Stimulated activated naive CD8-positive, alpha-beta T cell treated with anti-CD3 and anti-CD28 coated beads, Interleukin-15, Interleukin-2, amounts not matched to agents 100 ng/mL and 50 ng/mL, for 24 hours (primary cell): ENCODE results near the gene ZBTB7C.
"Not testable (repeated sequence)": the region's sequence is repeated elsewhere in the genome, so short reads cannot be mapped to it uniquely, and the experiment has no call there.

Experiments
- H3K27ac Mint-ChIP-seq: one replicate; pipeline ENCODE4 v1.8.0; 2021; ENCODE audit warnings: mild to moderate bottlenecking, mixed read lengths
- H3K27me3 Mint-ChIP-seq: one replicate; pipeline ENCODE4 v1.8.0; 2021; ENCODE audit warnings: mixed read lengths
- H3K36me3 Mint-ChIP-seq: one replicate; pipeline ENCODE4 v1.8.0; 2021; ENCODE audit warnings: low read depth, mixed read lengths
- H3K4me1 Mint-ChIP-seq: one replicate; pipeline ENCODE4 v1.8.0; 2021; ENCODE audit warnings: low read depth, mixed read lengths
- H3K4me3 Mint-ChIP-seq: one replicate; pipeline ENCODE4 v1.8.0; 2021; ENCODE audit warnings: mild to moderate bottlenecking, mixed read lengths
- H3K9me3 Mint-ChIP-seq: one replicate; pipeline ENCODE4 v1.8.0; 2021; ENCODE audit warnings: mixed read lengths

Gene ZBTB7C

DNA sequence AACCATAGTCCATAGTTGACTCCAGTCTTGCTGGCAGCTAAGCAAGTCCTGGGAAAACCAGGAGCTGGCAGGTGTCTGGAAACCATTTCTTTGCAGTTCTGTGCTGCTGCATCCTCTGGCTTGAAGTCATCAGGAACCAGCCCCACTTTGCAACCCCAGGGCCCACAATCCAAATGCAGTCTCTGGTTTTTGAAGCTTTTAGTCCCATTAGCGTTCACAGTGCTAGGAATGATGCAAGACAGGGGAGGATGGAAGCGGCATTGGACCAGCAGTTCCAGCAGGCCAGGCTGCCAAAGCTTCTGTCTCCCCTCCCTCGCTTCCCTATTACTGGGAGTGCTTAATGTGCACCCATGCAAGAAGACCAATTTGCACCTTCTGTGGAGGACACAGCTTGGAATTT lies 106.4 kb downstream of the ZBTB7C start:
- H3K27ac Mint-ChIP-seq: no peak overlapping the region
- peaks cover 4% of the 10 kb centered on the region for H3K4me1 Mint-ChIP-seq
- peaks cover 5% of the 10 kb centered on the region for H3K27me3 Mint-ChIP-seq
- H3K4me3 Mint-ChIP-seq: no peak overlapping the region
- no peaks in the 10 kb centered on the region for H3K9me3 Mint-ChIP-seq
- no peaks in the 10 kb centered on the region for H3K36me3 Mint-ChIP-seq

DNA sequence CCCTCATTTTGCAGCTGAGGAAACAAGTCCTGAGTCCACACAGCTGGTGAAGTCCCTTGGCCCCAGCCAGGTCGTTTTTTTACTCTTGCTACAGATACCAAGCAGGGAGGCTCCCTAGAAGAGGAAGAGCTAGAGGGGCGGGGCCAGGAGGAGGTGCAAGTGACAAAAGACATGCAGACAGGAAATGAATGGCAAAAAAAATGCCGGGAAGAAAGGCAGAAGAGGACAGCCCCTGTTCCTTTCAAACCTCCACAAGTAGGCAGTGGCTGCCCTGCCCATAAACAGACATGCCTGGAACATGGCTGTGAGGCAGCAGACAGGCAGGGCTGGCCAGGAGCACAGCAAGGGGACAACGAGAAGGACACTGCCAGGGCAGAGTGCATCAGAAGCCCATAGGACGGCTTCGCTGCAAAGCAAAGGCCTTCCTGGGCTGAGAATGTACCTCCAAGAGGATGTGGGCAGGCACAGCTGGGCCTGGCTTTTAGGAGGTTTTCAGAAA lies 108.7 kb downstream of the ZBTB7C start:
- Mint-ChIP-seq H3K4me1 (peaks cover 4% of the 10 kb centered on the region), H3K9me3 (no peaks in the 10 kb centered on the region), H3K4me3 (no peak overlapping the region), H3K27me3 (peaks cover 5% of the 10 kb centered on the region), H3K36me3 (no peaks in the 10 kb centered on the region), H3K27ac (no peak overlapping the region)

DNA sequence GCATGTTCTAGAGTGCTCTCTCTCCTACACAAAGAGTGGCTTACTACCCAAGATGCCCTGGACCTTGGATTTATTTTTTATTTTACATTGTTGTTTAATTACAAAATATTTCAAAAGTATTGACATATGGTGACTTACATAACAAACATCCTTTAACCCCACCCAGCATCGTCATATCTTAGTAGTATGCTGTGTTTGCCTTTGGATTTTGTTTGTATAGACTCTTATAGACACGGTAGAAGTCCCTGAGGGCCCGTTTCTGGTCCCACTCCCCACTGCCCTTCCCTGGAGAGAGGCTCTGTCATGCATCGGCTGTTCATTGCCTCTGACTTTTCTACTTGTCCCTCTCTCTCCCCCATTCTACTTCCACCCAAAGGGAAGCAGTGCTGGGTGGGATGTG lies 112.0 kb downstream of the ZBTB7C start:
- no peaks in the 10 kb centered on the region for H3K36me3 Mint-ChIP-seq
- H3K4me1 Mint-ChIP-seq: peaks cover 4% of the 10 kb centered on the region
- H3K4me3 Mint-ChIP-seq: no peak overlapping the region
- no peaks in the 10 kb centered on the region for H3K9me3 Mint-ChIP-seq
- H3K27ac Mint-ChIP-seq: no peak overlapping the region
- no peaks in the 10 kb centered on the region for H3K27me3 Mint-ChIP-seq

DNA sequence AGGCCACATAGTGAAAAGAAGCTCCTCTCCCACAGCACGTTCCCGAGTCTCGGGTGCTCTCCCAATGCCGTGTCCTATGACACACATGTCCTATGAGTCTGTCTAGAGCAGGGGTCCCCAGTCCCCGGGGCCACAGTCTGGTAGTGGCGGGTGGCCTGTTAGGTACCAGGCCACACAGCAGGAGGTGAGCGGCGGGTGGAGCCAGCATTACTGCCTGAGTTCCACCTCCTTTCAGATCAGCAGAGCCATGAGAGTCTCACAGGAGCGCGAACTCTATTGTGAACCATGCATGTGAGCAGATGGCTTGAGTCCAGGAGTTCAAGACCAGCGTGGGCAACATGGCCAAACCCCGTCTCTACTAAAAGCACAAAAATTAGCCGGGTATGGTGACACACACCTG lies 112.6 kb downstream of the ZBTB7C start:
- H3K36me3 Mint-ChIP-seq: no peaks in the 10 kb centered on the region
- no peak overlapping the region for H3K27ac Mint-ChIP-seq
- H3K9me3 Mint-ChIP-seq: no peaks in the 10 kb centered on the region
- no peak overlapping the region for H3K4me3 Mint-ChIP-seq
- H3K4me1 Mint-ChIP-seq: peaks cover 4% of the 10 kb centered on the region
- H3K27me3 Mint-ChIP-seq: no peaks in the 10 kb centered on the region

DNA sequence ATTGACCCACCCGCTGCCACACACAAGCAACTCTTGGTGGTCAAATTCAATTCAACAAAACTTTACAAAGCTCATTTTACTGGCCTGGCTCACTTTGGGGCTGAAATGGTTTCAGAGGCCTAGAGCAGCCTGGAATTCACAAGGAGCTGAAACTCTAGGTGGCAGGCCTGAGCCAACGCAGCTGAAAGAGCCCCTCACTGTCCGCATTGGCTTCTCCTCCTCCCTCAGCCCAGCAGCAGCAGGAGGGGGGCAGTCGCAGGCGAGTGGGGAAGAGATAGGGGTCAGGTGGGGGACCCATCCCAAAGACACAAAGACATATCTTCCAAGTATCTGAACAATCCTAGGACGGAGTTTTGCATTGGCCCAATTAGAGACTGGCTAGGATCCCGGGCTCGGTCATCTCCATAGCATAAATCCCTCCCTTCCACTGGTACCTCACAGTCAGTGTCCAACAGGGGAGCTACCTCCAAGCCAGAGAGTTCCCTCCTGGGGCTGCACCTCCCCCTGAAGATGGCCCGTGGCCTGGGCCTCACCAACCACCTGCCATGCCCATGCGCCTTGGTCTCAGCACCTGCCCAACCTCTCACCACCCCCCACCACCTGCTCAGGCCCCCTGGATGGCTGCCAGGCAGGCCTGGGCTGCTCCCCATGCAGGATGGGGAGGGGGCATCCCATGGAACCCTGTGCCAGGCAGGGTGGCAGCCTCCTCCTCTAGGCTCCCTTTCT lies 113.4 kb downstream of the ZBTB7C start:
- H3K4me3 Mint-ChIP-seq: no peak overlapping the region
- no peak overlapping the region for H3K27ac Mint-ChIP-seq
- H3K27me3 Mint-ChIP-seq: no peaks in the 10 kb centered on the region
- no peaks in the 10 kb centered on the region for H3K9me3 Mint-ChIP-seq
- peaks cover 4% of the 10 kb centered on the region for H3K4me1 Mint-ChIP-seq
- no peaks in the 10 kb centered on the region for H3K36me3 Mint-ChIP-seq

DNA sequence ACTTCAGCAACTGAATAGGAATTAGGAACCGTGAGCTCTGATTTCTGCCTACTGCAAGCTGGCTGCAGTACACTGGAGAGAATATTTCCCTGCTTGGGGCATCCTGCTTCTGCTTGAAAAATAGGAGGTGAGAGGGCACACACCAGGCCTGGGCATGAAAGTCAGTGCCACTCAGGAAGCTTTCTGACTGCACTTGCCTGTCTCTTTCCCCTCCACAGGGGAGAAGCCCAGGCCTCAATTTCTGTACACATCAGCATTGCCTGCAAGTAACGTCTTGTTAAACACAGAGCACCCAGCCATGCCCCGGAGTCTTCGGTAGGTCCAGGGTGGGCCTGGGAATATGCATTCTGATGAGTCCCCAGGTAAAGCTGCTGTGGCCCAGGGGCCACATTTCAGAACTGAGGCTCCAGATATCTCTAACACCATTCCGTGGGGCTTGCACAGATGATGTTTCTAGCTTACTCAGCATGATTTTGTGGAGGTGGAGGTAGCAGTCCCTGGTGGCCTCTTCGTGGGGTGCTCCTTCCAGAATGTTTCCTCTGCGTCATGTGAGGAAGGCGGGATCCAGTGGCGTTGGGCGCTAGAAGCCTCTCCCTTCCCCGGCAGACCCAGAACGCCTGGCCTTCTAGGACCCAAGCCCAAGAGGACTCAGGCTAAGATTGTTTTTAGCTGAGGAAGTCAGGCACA lies 114.1 kb downstream of the ZBTB7C start:
- H3K9me3 Mint-ChIP-seq: no peaks in the 10 kb centered on the region
- no peaks in the 10 kb centered on the region for H3K27me3 Mint-ChIP-seq
- no peak overlapping the region for H3K4me3 Mint-ChIP-seq
- H3K36me3 Mint-ChIP-seq: no peaks in the 10 kb centered on the region
- H3K27ac Mint-ChIP-seq: no peak overlapping the region
- no peaks in the 10 kb centered on the region for H3K4me1 Mint-ChIP-seq

DNA sequence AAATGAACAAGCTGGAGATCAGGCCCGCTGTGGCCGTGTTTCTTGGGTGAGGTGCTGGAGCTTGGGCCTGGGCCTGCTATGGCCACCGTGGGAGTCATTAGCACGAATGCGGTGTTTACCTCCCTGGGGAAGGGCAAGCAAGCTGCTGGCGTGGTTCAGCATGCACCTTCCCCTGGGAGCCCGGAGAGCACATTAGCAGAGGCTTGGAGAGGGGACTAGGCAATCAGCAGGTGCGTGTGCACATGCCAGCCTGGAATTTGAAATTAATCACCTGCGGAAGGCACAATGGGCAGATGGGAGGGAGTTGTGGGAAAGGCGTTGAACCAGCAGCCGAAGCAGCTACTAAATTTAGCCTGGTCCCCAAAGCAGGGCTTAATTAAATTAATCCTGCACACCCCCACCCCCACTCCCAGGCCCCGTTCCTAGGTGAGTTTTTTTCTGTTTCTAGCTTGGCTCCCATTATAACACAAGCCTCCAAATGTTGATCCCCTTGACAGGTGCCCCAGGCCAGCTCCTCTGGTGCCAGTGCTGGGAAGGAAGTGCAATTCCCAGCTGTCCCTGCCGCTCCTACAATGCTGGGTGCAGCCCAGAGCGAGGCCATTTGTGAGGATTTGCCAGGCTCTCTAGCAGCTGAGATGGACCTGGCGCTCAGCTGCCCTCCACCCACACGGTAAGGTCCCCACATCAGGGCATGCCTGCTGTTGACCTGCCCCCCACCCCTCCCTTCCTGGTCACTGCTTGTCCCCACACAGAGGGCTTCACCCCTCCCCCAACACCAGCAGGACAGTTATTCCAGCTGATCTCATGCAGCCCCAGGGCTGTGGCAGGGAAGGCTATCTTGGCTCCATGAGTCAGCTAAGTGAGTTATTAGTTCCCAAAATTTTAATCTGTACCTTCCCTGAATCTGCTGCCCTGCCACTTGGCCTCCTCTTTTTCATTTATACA lies 115.0 kb downstream of the ZBTB7C start:
- Mint-ChIP-seq H3K27ac (no peak overlapping the region), H3K27me3 (no peaks in the 10 kb centered on the region), H3K4me3 (no peak overlapping the region), H3K36me3 (no peaks in the 10 kb centered on the region), H3K4me1 (no peaks in the 10 kb centered on the region), H3K9me3 (no peaks in the 10 kb centered on the region)

DNA sequence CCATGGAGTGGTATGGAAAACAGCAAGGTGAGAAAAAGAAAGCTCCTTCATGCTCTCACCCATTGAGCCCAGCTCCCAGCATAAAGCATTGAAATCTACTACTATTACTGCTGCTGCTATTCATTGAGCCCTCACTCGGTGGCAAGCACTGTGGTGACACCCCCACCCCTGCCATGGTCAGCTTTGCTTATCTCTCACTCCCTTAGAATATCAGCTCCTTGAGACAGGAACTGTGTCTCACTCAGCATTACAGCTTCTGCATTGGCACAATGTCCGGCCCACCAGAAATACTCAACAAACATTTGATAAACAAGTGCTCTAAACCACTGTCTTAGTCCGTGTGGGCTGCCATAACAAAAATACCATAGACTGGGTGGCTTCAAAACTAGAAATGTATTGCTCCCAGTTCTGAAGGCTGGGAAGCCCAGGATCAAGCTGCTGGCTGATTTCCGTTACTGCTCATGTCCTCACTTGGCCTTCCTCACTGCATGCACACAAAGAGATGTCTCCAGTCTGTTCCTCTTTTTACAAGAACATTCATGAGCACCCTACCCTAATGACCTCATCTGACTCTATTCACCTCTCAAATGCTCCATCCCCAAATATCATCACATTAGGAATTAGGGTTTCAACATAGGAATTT lies 116.3 kb downstream of the ZBTB7C start:
- H3K36me3 Mint-ChIP-seq: no peaks in the 10 kb centered on the region

DNA sequence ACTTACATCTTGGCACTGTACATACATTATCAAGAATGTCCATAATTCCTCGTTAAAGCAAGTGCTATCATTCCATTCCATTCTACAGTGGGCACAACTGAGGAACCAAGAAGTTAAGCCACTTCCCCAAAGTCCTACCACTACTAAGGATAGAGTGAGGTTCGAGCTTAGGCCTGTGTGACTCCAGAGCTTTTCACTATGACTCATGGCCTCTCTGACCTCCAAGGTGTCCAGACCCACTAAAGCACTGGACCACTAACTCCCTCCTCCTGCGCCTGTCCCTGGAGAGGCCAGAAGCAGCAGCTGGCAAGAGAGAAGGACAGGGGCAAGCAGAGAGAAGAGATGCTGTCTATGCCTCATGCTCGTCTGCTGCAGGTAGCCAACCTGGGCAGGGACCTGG lies 117.0 kb downstream of the ZBTB7C start:
- H3K4me1 Mint-ChIP-seq: no peaks in the 10 kb centered on the region
- H3K9me3 Mint-ChIP-seq: no peaks in the 10 kb centered on the region
- H3K27ac Mint-ChIP-seq: no peak overlapping the region
- H3K27me3 Mint-ChIP-seq: peaks cover 3% of the 10 kb centered on the region
- H3K4me3 Mint-ChIP-seq: no peak overlapping the region
- H3K36me3 Mint-ChIP-seq: no peaks in the 10 kb centered on the region

More for the DNA sequence above, 116.3 kb downstream of the ZBTB7C start:
- no peaks in the 10 kb centered on the region for H3K4me1 Mint-ChIP-seq
- H3K27me3 Mint-ChIP-seq: peaks cover under 1% of the 10 kb centered on the region
- H3K4me3 Mint-ChIP-seq: no peak overlapping the region
- no peak overlapping the region for H3K27ac Mint-ChIP-seq
- H3K9me3 Mint-ChIP-seq: no peaks in the 10 kb centered on the region

DNA sequence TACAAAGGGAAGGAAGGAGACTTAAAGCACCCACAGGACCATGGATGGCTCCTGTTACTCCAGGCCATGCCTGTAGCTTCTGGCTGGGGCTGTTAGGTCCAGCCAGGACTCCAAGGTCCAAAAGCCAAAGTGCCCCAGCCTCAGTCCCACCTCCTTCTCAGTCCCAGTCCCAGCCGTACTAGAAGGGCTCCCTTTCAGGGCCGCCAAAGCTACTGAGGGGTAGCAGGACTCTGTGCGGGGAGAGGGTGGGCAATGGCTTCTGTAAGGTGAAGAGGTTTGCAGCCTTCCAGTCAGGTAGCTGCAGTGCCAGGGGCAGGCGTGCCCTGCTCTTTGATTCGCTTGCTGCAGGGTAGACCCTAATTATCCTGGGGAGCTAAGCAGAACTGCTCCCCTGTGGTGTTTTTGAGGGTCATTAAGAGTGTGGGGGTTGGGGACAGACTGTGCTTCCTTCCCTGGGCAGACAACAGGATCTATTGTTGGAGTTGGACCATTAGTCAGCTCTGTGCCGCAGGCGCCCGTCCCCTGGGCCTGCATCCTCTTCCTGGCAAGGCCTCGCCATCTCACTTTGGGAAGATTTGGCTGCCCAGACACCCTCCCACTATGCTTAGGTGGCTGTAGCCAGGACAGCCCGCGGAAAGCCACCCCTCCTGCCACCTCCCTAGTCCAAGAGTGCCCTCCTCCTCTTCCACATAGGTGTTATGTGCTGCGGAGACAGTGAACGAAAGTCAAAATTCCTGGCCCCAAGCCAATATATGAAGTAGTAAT lies 118.8 kb downstream of the ZBTB7C start:
- Mint-ChIP-seq H3K4me3 (no peak overlapping the region), H3K27me3 (peaks cover 3% of the 10 kb centered on the region), H3K9me3 (no peaks in the 10 kb centered on the region), H3K27ac (no peak overlapping the region), H3K36me3 (no peaks in the 10 kb centered on the region), H3K4me1 (no peaks in the 10 kb centered on the region)

DNA sequence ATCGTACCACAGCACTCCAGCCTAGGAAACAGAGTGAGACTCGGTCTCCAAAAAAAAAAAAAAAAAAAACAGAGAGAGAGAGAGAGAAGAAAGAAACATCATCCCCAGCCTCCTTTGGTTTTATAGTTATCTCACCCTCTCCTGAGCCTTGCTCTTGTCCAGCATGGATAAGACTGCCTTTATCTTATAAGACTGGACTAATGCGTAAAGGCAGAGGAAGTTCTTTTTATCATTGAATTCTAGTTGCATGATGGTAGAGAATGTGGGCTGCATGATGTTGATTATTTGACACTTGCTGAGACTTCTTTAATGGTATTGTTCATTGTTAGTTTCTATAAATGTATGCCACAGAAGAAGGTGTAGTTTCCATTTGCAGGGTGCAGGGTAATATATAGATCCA lies 124.4 kb downstream of the ZBTB7C start:
- H3K27ac Mint-ChIP-seq: no peak overlapping the region
- H3K36me3 Mint-ChIP-seq: no peaks in the 10 kb centered on the region
- H3K4me3 Mint-ChIP-seq: no peak overlapping the region
- H3K9me3 Mint-ChIP-seq: no peaks in the 10 kb centered on the region
- H3K27me3 Mint-ChIP-seq: peaks cover 10% of the 10 kb centered on the region
- H3K4me1 Mint-ChIP-seq: no peaks in the 10 kb centered on the region

DNA sequence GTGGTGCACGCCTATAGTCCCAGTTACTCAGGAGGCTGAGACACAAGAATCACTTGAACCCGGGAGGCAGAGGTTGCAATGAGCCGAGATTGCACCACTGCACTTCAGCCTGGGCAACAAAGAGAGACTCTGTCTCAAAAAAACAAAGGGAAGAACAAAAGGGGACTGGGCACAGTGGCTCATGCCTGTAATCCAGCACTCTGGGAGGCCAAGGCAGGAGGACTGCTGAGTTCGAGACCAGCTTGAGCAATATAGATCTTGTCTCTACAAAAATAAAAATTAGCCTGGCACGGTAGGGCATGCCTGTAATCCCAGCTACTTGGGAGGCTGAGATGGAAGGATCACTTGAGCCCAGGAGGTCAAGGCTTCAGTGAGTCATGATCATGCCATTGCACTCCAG lies 125.2 kb downstream of the ZBTB7C start:
- peaks cover 13% of the 10 kb centered on the region for H3K27me3 Mint-ChIP-seq
- H3K4me1 Mint-ChIP-seq, H3K9me3 Mint-ChIP-seq, H3K27ac Mint-ChIP-seq, H3K36me3 Mint-ChIP-seq, H3K4me3 Mint-ChIP-seq: not testable (repeated sequence)

DNA sequence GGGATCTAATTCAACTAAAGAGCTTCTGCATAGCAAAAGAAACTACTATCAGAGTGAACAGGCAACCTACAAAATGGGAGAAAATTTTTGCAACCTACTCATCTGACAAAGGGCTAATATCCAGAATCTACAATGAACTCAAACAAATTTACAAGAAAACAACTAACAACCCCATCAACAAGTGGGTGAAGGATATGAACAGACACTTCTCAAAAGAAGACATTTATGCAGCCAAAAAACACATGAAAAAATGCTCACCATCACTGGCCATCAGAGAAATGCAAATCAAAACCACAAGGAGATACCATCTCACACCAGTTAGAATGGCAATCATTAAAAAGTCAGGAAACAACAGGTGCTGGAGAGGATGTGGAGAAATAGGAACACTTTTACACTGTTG lies 127.7 kb downstream of the ZBTB7C start:
- not testable (repeated sequence) for H3K27me3 Mint-ChIP-seq, H3K4me1 Mint-ChIP-seq, H3K4me3 Mint-ChIP-seq, H3K36me3 Mint-ChIP-seq, H3K9me3 Mint-ChIP-seq, H3K27ac Mint-ChIP-seq

DNA sequence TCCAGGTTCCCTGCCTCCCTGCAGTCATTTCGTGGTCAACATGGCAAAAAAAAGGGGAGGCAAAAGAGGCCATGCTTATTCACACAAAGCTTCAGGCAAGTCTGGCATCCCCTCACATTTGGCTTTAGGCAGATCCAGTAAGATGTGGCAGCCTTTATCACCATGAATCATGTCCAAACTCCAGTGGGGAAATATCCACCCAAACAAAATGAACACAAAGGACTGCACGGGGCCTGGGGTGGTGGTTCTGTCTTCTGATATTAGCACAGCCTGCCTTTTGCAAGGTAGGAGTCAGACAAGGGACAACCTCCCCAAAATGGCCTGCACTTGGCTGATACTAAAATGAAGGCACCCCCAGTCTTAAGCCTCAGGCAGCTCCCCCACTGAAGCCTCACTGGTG lies 129.9 kb downstream of the ZBTB7C start:
- Mint-ChIP-seq H3K4me3 (no peak overlapping the region), H3K27ac (no peak overlapping the region), H3K9me3 (no peaks in the 10 kb centered on the region), H3K27me3 (peaks cover 9% of the 10 kb centered on the region), H3K4me1 (no peaks in the 10 kb centered on the region), H3K36me3 (no peaks in the 10 kb centered on the region)
